GM18520 (cell line): ENCODE measurements around the gene RUBCNL.
A peak's percentile ranks its signal among the peaks of the same experiment; 100 is the strongest.

ENCODE experiments used
- ATAC-seq: cut with Tn5 transposase; IDR thresholded peaks from one replicate; pipeline ENCODE4 v1.9.1; 2021; ENCODE audit not compliant: unreplicated experiment

Gene RUBCNL

DNA sequence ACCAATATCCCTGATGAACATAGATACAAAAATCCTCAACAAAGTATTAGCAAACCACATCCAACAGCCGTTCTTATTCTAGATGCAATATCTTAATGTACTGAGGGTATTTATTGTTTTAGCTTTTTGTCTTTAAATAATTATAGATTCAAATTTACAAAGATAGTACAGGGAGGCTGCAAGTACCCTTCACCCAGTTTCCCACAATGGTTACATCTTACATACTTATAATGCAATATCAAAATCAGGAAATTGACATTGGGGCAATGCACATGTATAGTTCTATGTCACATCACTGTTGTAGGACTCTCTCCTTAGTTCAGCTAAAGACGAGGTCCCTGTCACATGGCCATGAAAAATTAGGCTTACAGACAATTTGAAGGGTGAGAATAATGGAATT, 75.8 kb downstream of the RUBCNL start:
- no peak for ATAC-seq

DNA sequence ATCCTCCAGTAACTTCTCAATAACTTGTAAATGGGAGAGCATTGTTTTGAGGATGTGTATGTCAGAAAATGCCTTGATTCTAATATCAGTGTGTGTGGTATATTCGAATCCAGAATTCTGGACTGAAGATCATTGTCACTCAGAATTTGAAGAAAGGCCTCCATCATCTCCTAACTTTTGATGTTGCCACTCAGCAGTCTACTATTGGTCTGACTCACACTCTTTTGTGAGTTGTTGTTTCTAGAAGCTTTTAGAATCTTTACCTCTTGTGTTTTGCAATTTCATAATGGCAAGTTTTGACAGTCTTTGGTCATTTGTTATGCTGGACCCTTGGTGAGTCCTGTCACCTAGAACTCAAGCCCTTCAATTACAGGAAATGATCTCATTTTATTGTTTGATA, 77.0 kb downstream of the RUBCNL start:
- ATAC-seq = no peak

DNA sequence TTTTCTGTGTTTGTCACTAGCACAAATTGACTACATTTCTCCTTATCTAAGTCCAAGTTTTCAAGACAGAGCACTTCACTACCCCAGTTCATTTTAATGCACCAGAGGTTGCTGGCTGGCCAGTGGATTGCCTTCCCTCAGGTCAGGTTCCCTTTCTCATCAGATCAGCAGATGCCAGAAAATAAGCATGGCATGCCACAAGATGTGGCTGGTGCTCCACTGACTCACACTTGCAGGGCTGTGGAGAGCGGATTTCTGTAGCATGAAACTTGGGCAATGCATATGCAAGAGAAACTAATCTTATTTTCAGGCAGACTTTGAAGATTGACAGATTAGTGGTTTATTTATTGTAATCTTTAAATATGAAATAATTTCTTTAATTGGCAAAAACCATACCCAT, 79.5 kb downstream of the RUBCNL start:
- ATAC-seq = no peak

DNA sequence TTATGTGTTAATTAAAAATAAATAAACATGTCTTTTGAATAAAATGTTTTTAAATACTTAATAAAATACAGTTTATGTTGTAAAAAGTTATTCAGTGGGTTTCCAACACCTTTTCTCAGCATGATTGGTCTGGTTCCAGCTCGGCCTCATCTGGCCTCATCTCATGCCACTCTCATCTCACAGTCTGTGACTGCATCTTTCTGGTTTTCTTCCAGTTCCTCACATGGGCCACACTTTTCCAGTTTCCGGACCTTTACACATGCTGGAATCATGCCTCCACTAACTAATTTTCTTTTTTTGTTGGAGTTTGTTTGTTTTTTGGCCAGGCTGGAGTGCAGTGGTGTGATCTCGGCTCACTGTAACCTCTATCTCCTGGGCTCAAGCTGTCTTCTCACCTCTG, 82.5 kb downstream of the RUBCNL start:
- no peak for ATAC-seq

DNA sequence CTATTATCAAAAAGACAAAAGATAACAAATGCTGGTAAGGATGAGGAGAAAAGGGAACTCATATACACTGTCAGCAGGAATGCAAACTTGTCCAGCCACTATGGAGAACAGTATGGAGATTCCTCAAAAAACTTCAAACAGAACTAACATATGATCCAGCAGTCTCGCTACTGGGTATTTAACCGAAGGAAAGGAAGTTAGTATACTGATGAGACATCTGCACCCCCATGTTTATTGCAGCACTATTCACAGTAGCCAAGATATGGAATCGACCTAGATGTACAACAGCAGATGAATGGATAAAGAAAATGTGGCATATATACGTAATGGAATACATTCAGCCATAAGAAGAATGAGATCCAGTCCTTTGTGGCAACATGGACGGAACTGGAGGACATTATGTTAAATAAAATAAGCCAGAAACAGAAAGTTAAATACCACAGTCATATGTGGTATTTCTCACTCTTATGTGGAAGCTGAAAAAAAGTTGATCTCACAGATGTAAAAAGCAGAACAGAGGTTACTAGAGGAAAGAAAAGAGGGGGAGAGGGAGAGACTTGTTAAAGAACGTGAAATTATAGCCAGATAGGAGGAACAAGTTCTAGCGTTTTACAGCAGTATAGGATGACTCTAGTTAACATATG, 83.2 kb downstream of the RUBCNL start:
- no peak for ATAC-seq

DNA sequence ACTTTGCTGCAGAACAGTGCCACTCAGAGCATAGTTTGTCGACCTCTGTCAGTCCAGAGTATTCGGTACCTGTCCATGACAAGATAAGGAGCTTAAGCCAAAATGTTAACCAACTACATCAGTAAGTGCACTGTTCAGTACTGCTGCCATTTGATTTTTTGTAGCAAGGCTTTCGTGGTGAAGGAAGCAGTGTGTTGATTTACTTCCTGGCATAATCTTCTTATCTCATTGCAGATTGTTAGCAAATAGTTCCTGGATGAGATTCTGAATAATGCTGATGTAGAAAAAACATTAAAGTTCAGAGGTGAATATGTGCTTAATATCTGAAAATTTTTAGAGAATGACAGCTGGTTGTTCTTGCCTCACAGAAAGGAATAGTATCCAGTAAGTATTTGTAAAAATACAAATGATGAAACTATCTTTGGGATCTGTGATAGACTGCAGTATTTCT, 89.7 kb downstream of the RUBCNL start:
- no peak for ATAC-seq

DNA sequence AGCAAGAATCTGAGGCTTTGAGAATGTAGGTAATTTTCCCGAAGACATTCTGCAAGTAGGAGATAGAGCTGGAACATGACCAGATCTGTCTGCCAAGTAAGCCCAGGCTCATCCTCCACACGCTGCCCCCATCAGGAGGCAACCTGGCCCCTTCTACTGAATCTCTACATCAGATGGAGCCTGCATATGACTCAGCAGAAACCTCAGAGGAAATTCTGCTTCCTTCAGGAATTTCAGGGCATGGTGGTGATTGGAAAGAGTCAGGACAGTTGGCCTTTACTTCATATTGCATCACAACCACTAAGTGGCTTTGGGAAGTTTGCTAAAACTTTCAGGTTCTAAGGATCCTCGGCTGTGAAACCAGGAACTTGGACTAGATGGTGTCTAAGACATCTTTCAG, 90.1 kb downstream of the RUBCNL start:
- ATAC-seq = no peak

DNA sequence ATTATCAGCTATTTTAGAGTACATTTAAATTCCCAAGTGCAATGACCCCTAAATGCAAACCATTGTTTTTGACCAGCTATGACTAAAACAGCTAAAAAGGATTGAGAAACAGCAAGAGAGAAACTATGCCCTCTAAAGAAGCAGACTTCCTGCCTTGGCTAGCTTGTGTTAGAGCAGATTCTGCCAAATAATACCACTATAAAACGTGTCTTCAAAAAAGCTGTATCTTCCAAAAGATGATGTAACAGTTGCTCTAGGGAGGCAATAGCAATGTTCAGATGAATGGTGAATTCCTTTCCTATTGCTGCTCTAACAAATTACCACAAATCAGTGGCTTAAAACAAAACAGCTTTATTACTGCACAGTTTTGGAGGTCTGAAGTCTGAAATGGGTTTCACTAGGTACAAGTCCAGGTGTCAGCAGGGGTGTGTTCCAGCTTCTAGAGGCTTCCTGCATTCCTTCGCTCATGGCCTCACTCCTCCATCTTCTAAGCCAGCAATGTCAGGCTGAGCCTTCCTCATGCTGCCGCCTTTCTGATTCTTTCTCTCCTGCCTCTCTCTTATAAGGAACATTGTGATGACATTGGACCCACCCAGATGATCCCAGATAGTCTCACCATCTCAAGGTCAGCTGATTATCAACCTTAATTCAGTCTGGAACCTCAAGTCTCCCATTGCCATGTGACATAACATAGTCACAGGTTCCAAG, 90.8 kb downstream of the RUBCNL start:
- peak; percentile 20 for ATAC-seq

DNA sequence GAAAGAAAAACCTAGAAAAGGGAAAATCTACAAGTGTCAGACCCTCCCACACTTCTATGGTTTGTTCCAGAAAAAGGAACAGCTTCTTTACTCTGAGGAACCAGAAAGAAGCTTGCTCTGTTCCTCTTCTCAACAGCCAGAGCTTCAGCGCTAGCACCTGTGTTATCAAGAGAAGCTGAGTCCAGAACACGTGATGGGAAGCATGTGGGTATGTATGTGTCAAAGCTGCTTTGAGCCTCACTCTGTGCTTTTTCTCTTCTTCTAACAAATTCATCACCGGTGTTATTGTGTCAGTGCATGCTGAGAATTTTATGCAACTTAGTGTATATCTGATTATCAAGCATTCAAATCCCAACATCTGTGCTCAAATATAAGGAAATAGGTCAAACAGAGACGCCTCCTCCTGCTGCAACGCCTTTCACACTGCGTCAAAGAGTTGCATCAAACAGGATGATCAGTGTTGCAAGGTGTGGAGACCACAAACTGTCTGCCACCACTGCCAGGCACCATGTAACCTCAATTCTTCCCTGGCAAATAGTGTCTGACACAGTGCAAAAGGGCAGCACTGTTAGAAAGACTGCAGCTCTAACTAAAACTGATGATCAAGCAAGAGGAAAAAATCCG, 91.4 kb downstream of the RUBCNL start:
- ATAC-seq = peak; percentile 70

DNA sequence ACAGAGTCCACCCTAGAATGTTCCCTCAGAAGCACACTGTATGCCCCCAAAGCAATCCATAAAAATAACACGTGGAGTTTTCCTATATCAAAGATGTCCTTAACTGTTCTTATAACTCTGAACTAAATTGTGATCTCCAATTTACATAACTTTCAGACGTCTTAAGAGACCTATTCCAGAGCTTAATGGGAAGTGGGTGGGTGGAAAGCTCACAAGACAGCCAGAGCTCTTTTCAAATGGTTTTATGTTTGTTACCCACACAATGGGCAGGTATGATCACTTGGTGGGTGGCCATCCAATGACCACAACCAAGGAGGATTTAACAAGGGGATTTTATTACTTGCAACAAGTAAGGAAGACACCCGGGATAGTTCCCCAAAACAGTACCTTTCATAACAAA, 93.6 kb downstream of the RUBCNL start:
- ATAC-seq = no peak
